Measurements from ENCODE around the gene COL16A1.

- TF ChIP-seq ZNF384 (IDR thresholded peaks at IDR 0.05) (no peak), BHLHE40 (IDR thresholded peaks at IDR 0.05; ENCODE audit: borderline replicate concordance) (no peak)
These were observed 50.8 kb downstream of the COL16A1 start for GRCh38 chr1:31652891-31653499.

Data from HEK293T (cell line).